HG03520 (cell line): Measurements from ENCODE around the gene KREMEN1.
"Not testable (repeated sequence)": the region's sequence is repeated elsewhere in the genome, so short reads cannot be mapped to it uniquely, and the experiment has no call there.

Source experiments
- ATAC-seq: cut with Tn5 transposase; IDR thresholded peaks from one replicate; pipeline ENCODE4 v1.9.1; 2021; ENCODE audit warnings: mild to moderate bottlenecking, moderate library complexity; ENCODE audit not compliant: unreplicated experiment

Gene KREMEN1, protein sequence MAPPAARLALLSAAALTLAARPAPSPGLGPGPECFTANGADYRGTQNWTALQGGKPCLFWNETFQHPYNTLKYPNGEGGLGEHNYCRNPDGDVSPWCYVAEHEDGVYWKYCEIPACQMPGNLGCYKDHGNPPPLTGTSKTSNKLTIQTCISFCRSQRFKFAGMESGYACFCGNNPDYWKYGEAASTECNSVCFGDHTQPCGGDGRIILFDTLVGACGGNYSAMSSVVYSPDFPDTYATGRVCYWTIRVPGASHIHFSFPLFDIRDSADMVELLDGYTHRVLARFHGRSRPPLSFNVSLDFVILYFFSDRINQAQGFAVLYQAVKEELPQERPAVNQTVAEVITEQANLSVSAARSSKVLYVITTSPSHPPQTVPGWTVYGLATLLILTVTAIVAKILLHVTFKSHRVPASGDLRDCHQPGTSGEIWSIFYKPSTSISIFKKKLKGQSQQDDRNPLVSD

DNA sequence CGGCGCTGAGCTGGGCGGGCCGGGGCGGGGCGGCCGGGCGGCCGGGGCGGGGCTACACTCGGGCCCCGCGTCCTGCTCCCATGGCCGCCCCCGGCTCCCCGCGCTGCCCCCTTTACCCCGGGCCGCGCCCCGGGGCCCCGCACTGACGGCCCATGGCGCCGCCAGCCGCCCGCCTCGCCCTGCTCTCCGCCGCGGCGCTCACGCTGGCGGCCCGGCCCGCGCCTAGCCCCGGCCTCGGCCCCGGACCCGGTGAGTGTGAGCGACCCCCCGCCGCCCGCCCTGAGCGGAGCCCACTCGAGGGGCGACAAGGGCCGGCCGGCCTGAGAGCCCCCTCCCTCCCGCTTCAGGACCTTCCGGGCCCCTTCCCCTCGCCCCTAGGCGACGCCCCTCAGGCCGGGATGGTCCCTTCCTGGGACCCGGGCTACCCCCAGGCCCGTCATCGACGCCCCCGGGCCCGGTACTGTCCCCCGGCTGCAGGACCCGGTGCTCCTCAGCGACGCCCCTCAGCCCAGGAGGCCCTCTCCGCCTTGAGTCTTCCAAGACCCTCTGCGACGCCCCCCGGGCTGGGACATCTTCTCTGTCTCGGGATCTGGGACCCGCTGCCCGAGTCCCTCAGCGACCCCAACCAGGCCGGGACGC lies at the start of gene KREMEN1:
Gene KREMEN1 (plus strand): TSS at position 57 of the 639 bp plus-strand sequence. CDS start 96 bp downstream, at position 153.
- ATAC-seq: no peak

DNA sequence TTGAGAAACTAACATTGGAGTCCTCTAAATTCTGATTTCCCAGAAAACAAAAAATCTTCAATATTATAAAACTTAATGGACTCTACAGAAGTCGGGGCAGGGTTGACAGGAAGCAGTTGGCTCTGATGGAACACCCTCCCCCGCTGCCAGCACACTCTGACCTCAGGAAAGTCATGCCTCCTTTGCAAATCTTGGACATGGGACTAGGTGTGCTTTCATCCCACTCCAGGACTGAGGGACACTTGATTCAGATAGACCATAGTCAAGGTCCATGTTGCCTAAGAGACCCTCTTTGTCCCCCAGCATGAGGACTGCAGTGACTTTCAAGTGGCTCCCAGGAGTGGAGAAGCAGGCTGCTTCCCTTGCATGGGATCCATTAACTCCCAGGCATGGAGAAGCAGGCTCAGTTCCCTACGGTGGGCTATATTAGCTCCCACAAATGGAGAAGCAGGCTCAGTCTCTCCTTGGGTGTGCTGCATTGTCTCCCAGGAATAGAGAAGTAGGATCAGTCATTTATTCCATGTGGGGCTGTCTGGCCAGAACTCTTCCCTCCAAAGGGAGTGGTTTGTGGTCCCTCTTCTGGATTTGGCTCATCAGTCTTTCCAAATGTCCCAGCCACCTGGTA lies 49.6 kb upstream of the KREMEN1 start:
- ATAC-seq: no peak

DNA sequence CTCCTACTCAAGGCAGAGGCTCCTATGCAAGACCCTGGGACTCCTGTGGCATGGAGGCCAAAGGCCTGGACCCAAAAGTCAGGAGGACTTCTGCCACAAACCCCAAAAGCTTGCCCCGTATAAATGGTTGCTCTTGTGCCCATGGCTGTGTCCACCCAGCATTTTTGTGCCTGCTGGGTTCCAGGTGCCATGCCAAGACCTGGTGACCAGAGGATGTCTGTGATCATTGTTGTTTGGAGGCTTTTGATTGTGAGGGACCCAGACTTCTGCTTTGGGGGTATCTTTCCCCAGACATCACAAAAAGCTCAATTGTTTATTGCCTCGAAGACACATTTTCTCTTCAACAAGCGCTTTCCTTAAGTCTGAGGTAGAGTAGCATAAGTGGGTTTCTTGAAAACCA lies 46.3 kb upstream of the KREMEN1 start:
- ATAC-seq: no peak

DNA sequence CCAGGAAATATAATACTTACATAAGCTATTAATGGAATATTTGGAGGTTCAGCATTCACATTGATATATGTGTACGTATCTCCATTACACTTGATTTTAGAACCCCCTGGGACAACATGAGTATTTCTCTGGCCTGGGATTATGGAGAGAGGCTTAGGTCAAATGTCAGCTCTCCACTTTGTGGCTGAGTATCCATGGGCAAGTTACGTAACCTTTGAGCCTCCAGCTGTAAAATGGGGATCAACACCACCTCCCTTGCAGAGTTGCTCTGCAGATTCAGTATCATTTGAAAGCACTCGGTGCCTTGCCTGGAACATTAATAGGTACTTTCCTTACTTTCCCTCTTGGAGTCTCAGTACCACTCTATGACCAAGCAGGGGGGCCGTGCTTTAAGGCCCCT lies 44.4 kb upstream of the KREMEN1 start:
- no peak for ATAC-seq

DNA sequence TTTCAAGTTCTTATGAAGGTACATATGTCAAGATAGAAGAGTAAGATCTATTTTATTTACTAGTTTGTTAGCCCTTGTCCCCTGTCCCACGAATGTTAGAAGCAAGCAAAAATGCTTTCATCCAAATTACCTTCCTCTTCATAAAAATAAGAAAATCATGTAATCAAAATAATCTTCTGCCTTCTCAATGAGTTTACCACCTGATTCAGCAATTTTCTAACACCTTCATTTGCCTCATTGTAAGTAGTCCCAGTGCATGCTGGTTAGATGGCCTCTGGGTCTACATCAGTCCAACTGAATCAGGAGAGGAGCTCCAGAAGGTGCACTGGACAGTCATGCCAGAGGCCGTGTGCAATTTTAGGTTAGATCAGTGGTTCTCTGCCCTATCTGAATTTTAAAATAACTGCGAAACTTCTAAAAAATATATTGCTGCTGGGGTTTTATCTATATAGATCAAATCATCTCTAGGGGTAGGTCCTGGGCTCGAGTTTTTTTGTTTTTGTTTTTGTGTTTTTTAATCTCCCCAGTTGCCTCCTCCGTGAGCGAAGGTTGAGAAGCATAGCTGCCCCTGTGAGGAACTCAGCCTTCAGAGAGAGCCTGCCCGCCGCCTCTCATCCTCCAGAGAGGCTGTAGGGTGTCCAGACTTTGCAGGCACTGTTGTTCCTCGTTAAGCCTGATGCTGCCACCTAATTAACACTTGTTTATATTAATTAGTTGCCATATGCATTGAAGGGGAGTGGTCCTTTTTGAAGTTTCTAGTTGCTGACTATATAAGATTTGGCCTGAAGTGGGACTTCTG lies 43.4 kb upstream of the KREMEN1 start:
- no peak for ATAC-seq

DNA sequence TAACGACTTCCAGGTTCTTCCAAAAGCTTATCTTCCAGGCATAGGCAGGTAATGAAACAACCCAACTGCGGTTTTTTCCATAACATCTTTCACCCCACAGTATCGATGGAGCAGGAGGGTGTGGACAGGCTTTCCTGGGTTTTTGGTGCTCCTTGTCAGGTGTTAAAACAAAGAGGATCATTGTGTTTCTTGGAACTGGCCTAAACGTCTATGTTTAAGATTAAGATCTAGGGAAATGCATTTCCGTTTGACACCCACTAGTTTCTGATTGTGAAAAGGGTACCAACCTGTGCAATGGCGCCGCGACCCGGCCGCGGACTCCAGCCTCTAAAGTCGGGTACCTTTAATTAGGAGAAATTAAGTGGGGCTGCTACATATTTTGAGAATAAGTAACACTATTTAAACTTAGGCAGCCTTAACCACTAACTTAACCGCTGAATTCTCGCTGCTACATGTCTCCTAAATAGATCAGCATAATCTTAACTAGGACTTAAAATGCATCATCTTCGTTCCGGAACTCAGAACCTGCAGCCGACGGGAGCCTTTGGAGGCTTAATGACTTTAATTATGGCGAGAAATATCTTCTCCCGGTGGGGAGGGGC lies 42.7 kb upstream of the KREMEN1 start:
- ATAC-seq: no peak

DNA sequence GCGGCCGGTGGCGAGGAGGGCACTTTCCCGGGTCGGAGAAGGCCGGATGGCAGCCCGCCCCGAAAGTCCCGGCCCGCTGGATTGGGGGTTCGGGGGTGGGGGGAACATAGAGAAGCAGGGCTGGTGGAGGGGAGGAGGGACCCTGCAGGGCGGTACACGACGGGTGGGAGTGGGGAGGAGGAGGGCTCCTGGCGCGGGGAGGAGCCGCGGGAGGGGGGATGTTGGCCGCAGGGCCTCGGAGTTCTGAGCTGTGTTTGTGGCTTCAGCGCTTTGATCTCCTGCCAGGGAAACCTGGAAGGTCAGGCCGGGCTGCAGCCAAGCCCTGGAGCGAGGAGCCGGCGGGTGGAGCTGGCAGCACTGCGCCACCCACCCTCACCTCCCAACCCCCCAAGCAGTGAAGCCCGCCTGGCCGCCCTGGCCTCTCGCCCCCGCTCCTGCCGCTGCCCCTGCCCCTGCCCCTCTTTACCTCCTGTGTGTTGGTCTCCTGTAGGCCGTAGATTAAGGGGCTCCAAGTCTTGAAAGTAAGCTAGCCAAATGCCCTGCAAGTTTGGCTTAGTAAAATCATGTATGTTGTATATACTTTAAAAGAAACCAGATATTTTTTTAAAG lies 42.1 kb upstream of the KREMEN1 start:
- no peak for ATAC-seq

DNA sequence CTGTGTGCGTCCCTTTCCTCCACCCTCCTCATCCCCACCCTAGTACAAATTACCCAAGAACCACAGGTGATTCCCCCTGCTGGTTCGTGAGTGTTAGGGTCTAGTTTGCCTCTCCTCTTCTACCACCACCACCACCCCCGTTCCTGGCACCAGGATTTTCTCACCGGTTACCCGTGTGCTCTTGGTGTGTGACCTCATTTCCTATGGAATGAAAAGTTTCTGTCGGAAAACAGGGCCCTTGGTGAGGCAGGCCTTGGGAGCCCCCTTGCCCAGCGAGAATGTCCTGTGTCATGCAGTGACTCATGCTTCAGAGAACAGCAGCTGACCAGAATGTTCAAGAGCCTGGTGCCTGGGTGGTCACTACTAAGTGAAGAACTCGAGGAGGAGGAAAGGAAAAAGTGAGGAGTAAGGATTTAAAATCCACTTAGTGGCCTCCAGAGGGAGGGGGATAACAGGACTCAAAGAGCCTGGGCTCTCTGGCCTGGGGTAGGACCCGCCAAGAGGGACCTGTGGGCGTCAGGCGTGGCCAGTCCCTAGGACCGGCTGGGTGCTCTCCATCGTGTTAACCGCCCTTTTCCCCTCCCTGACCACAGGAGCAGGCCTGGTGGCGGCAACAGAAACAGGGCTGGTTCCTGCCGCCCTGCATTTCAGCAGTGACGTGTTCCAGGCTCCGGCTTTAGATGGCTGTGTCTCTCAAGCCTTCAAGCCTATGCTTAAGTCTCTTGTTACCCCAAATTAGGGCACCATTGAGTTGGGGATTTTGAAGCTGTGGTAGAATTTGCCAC lies 41.4 kb upstream of the KREMEN1 start:
- ATAC-seq: no peak

DNA sequence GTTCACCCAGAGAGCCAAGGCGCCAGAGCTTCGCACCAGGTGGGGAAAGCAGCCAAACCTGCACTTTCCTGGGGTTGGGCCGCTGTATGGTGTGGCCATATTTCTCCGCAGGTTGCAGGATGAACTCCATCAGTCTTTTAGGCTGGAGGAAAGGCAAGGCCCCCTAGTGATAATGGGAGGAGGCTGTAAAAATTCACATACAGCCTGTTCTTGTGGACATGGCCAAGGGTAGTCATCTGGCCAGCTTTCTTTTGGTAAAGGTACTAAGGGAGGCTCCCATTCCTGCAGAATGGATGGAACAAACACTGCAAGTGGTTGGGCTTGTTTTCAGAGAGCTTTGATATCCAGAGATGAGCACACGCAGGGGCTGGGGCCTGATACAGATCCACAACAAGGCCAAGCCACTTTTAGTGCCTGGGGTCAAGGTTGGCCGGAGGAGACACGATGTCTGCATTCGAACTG lies 40.8 kb upstream of the KREMEN1 start:
- no peak for ATAC-seq

DNA sequence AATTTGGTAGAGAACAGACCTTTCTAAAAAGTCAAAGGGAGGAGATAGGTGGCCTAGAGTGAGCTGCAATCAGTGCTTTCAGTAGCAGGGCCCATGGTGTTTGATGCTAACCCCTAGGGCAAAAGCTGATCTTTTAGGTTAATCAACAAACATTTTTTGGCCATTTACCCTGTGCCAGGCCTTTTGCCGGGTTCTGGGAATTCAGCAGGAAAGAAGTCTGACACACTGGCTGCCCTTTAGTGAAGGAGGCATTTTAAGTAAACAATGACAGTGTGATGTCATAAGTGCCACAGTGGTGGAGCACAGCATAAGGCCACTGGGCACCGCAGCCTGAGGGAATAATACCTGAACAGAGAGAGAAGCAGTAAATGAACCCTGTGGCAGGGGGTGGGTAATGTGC lies 40.3 kb upstream of the KREMEN1 start:
- no peak for ATAC-seq

DNA sequence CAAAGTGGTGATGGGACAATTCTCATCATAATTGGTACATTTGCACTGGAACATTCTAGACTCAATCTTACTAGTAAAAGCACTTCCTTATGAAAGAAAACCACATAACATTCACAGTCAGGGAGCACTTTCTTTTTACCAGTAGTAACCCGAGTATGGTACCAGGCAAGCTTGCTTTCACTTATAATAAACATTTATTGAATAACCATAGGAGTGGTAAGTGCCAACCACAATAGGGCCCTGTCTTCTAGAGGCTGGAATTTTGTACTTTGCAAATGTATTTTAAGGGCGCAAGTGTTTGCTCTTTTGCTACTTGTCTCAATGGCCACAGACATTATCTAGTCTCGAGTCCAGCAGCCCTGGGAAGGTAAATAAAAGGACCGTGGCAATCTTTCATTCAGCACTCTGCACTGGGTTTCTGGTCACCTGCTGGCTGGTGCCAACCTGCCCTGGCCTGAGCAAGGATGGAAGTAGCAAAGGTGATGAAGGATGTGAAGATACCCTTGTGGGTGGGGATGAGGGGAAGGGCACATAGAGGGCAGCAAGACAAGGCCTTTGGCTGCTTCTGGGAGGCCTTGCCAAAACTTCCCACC lies 35.4 kb upstream of the KREMEN1 start:
- ATAC-seq: no peak

DNA sequence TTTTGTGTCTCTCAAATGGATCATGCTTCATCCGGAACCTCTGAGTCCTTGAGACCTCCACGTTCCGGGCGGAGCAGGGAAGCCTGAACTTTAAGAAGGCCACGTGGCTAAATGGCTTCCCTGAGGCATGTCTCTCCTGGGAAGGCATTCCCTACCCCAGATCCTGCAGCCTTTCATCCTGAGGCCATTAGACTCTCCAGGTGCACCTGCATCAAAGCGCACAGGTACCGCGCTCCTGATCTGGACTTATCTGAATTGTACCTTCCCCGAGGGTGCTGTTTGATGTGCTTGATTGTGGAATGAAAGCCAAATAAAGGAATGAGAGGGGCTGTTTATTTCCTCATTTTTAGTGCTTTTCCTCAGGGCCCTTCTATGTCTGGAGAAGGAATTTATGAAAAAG lies 33.7 kb upstream of the KREMEN1 start:
- no peak for ATAC-seq

DNA sequence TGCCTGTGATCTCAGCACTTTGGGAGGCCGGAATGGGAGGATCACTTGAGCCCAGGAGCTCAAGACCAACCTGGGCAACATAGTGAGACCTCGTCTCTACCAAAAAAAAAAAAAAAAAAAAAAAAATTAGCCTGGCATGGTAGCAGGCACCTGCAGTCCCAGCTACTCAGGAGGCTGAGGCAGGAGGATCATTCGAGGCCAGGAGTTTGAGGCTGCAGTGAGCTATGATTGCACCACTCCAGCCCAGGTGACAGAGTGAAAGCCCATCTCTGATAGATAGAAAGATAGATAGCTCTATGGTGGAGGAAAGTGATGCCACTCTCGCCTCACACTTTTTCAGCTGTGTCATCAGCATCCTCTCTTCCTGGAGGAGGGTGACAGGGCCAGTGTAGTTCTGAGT lies 33.2 kb upstream of the KREMEN1 start:
- not testable (repeated sequence) for ATAC-seq

DNA sequence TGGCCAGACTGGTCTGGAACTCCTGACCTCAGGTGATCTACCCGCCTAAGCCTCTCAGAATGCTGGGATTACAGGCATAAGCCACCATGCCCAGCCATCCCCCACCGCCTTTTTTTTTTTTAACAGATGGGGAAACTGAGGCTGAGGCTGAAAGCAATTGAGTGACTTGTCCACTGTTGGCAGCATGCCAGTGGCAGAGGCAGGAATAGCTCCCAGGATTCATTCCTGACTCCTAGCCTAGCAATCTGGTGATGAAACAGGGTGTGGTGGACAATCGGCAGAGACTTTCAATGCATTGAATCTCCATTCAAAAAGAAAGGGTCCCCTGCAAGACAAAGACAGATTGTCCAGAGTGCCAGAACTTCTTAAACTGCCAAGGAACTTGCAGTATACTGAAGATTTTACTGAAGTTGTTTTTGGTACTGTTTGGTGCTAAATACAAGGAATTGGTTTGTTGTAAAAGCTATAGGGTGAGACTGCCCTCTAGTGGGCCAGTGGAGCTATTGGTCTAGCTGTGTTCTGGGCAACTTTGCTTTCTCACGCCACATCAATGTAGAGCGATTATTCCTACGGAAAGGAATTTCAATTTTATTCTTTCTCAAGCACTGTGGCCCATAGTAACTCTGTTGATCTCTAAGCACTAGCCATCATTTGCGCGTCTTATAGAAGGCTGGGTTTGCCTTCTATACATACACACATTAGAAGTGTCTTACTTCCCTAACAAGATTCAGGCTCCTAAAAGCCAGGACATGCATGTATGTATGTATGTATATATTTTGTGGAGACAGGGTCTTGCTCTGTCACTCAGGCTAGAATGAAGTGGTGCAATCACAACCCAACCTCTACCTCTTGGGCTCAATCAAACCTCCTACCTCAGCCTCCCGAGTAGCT lies 32.2 kb upstream of the KREMEN1 start:
- ATAC-seq: no peak

DNA sequence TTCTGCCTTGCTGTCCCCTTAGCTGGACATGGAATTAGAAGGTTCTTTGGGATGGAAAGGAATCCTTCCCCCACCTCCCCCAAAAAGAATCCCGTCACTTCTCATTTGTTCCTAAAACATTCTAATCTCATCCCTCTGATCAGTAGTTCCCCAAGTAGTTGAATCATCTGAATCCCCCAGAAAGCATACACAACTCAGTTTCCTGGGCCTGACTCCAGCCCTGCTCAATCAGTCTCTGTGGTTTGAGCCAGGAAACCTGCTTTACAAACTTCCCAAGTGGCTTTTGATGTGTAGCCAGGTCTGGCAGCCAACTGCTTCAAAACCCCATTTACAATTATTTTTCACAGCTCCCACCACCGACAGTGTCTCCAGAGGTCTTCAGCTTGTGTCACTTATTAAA lies 31.4 kb upstream of the KREMEN1 start:
- no peak for ATAC-seq

DNA sequence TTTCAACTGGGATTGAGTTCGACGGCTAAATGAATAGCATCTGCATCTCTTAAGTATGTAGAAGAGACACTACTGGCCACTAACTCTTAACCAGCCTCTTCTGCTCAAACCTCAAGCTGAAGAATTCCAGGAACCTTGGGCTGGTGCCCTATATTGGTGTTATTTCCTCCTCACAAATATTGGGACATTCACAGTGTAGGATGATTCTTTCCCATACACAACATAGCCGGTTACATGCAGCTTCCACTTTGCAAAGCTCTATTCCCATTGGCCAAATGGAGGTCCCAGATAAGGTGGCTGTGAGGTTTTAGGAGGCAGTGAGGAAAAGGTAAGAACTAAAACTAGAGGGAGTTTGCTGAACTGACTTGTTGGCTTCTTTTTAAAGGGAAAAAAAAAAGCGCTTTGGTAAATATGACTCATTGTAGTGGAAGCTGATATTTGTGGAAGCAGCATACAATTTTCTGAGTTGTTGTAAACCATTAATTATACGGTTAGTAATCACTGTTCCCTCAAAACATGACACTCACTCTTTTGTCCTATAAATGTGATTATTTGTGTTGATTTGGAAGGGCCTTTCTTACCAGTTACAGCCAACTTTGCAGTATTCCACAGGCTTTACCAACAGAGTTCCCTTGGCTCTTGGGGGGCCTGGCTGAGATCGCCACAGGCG lies 28.8 kb upstream of the KREMEN1 start:
- ATAC-seq: no peak

DNA sequence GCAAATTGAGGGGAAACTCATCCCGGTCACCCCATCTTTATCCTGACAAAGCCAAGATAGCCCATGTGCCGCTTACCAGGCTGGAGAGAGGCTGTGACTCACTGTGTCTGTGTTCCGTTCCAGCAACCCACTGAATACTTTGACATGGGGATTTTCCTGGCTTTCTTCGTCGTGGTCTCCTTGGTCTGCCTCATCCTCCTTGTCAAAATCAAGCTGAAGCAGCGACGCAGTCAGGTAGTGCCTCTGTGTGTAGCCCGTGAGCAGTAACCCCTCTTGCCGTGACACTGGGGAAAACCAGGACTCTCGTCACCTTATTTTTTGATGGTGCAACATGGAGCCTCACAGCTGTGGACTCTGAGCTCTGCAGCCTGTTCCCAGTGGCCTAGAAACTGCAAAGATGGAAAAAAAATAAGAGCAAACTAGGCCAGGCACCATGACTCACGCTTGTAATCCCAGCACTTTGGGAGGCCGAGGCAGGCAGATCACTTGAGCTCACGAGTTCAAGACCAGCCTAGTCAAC lies 28.1 kb upstream of the KREMEN1 start:
- ATAC-seq: no peak
